GM19438 (cell line): Measurements from ENCODE around the gene MSANTD7.
"Not testable (repeated sequence)": the region's sequence is repeated elsewhere in the genome, so short reads cannot be mapped to it uniquely, and the experiment has no call there.

ENCODE experiments used
- ATAC-seq: cut with Tn5 transposase; IDR thresholded peaks from one replicate; pipeline ENCODE4 v1.9.1; 2021; ENCODE audit warnings: low read depth; ENCODE audit not compliant: unreplicated experiment

Gene MSANTD7, protein sequence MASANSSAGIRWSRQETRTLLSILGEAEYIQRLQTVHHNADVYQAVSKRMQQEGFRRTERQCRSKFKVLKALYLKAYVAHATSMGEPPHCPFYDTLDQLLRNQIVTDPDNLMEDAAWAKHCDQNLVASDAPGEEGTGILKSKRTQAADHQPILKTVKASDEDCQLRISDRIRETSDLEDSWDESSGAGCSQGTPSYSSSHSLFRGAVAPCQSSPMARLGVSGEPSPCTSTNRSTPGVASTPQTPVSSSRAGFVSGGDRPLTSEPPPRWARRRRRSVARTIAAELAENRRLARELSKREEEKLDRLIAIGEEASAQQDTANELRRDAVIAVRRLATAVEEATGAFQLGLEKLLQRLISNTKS

GRCh38 chr10:14837757-14838581 is at the start of gene MSANTD7, which contains the start of the genes CDNF and HSPA14:
Gene MSANTD7, plus strand, starts transcription at chr10:14838306. Its CDS starts 3,979 bp downstream, at chr10:14842285.
Gene CDNF, minus strand, starts transcription at chr10:14838037. Its CDS starts 91 bp downstream, at chr10:14837946.
Gene HSPA14, plus strand, starts transcription at chr10:14838306. Its CDS starts 97 bp downstream, at chr10:14838403.
- peak; percentile 93 for ATAC-seq

DNA sequence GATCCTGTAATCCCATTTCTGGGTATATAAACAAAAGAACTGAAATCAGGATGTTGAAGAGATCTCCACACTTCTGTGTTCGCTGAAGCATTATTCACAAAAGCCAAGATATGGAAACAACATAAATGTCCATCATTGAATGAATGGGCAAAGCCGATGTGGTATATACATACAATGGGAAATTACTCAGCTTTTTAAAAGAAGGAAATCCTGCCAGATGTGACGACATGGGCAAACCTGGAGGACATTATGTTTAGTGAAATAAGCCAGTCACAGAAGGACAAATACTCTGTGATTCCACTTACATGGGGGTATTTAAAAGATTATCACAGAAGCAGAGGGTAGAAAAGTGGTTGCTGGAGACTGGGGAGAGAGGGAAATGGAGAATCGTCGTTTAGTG is 39.5 kb upstream of the MSANTD7 start:
- ATAC-seq, result no peak

DNA sequence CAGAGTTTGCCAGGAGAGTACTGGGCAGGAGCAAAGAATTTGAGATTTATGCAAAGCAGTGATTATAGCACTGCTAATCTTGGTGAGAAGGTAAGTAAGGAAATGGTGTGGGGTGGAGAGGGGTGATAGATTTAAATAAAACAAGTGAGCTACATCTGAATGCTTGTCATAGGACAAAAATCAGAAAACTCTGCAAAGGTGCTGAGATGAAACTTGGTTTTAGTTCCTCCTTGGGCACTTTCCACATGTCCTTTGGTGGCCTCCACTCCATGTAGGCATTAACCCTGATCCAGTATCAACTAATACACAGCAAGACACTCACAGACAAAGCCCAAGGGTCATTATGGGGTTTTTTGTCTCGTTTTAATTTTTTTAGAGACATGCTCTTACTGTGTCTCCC is 37.7 kb upstream of the MSANTD7 start:
- no peak for ATAC-seq

DNA sequence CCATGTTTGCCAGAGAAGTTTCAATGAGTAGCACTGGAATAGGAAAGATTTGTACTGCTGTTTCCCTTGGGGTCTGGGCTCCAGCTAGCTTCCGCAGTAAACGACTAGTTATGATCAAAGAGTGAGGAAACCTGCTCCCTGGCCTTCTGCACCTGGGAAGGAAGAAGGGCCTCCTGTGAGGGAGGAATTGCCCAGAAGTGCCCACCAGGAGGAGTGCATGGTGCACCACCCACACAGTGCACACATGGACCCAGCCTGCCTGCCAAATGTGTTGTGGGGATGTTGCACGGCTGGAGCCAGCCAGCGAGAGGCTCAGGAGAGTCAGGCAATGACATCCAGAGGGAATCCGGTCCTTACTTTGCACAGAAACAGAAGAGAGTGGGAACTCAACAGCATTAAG is 36.4 kb upstream of the MSANTD7 start:
- ATAC-seq, result no peak

GRCh38 chr10:14803827-14804226 is 34.3 kb upstream of the MSANTD7 start:
- ATAC-seq, result no peak

GRCh38 chr10:14806318-14806717 is 31.8 kb upstream of the MSANTD7 start:
- no peak for ATAC-seq

DNA sequence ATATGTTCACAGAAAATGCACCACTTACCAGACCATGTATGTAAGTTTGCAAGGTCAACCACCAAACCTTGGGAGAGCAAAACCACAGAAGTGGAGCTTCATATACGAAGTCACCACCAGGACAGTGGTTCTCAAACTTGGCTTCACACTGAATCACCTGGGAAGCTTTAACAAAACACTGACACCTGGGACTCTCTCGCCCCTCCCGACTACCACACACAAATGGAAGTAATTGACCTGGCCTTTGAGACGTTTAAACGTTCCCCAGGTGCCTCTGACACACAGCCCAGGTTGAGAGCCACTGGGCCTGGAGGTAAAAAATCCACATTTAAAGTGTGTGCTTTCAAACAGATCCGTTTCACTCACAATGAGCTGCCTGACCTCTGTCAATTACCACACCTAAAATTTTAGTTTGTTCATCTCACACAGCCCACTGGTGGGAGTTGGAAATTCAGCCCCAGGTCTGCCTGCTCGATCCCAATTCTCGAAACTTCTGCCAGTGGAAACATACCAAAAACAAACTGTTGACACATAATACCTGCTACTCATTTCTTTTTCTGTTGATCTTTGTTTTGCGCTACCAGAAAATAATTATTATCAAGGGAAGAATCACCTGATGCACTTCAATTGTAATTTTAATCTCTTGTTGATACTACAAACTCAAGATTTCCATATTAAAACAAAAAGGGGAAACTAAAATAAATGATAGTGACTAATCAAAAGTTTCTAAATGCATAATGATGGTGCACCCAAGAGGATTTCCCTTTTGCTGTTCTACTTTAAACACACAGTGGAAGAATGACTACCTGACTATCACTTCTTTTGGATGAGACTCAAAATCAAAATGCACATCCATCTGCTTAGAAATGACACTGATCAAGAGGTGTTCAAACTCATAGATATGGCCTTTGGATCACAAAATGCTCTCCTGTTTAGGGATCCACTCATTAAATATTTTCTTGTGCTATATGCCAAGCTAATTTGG is 26.8 kb upstream of the MSANTD7 start:
- ATAC-seq, result no peak

GRCh38 chr10:14812271-14812670 is 25.8 kb upstream of the MSANTD7 start:
- ATAC-seq, result no peak

- ATAC-seq, result no peak
Measured at GRCh38 chr10:14815681-14816080, 22.4 kb upstream of the MSANTD7 start.

- not testable (repeated sequence) for ATAC-seq
Measured at GRCh38 chr10:14816717-14817116, 21.4 kb upstream of the MSANTD7 start.

DNA sequence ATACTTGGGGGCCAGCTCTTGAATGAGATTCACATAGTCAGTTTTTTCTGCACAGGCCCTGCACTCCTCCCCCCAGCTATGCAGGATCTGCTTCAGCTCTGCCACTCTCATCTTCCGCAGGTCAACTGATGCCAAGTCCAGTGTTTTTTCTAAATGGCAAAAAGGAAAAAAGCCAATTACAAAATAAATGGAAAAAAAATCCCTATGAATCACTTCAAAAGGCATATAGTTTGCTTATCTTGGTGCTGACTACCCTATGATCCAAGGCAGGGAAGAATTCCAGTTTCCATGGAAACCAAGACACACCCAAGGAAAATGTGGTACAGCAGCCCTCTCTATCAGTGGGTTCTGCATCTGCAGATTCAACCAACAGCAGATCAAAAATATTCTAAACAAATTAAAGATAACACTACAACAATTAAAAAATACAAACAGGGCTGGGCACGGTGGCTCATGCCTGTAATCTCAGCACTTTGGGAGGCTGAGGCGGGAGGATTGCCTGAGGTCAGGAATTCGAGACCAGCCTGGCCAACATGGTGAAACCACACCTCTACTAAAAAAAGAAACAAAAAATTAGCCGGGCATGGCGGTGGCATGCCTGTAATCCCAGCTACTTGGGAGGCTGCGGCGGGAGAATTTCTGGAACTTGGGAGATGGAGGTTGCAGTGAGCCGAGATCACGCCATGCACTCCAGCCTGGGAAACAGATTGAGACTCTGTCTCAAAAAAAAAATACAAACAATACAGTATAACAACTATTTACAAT is 17.9 kb upstream of the MSANTD7 start:
- ATAC-seq, result no peak

GRCh38 chr10:14820775-14821154 is 17.3 kb upstream of the MSANTD7 start:
- no peak for ATAC-seq

DNA sequence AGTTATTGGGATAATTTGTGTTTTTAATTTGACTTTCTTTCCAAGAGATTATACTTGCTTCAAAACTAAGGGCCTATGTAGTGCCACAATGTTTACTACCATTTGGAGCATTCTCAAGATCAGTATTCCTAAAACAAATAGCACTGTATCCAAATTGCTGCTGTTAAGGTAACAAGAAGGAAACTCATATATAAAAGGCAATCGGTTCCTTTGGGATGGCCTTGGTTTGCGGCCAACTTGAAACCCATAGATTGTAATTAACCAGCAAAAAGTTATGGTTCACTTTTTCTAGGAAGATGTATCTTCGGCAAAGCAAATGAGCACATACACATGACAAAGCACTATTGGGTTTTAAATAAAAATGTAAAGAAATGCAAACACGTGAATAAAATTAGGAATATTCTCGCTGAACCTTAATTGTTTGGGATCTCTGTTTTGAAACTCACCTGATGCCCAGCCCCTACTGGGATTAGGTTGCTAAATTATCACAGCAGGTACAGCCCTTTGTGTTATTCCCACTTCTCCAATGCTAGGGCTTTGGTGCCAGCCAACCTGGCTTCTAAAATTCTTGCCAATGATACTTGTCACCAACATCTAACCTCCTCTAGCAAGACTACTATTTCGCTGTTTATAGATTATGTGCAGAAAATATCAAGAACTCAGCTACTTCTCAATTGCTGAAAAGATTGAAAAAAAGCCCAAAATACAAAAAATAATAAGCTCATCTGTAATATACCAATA is 16.3 kb upstream of the MSANTD7 start:
- ATAC-seq, result no peak

GRCh38 chr10:14822879-14823755 is 15.0 kb upstream of the MSANTD7 start:
- ATAC-seq, result no peak

DNA sequence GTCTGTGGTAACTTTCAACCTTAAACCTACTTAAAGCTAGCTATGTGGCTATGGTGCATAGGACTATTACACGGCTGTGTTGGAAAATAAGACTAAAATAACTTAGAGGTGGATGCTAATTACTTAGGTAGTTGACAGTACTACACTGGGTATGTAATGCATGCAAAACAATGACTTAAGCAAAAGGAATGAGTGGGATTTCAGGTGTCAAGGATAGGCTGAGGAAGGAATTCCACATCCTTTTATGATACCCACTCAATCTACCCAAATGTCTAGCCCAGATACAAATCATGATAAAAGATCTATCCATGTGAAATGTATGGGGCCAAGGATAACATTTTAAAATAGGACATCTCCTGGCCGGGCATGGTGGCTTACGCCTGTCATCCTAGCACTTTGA is 14.1 kb upstream of the MSANTD7 start:
- ATAC-seq, result no peak

DNA sequence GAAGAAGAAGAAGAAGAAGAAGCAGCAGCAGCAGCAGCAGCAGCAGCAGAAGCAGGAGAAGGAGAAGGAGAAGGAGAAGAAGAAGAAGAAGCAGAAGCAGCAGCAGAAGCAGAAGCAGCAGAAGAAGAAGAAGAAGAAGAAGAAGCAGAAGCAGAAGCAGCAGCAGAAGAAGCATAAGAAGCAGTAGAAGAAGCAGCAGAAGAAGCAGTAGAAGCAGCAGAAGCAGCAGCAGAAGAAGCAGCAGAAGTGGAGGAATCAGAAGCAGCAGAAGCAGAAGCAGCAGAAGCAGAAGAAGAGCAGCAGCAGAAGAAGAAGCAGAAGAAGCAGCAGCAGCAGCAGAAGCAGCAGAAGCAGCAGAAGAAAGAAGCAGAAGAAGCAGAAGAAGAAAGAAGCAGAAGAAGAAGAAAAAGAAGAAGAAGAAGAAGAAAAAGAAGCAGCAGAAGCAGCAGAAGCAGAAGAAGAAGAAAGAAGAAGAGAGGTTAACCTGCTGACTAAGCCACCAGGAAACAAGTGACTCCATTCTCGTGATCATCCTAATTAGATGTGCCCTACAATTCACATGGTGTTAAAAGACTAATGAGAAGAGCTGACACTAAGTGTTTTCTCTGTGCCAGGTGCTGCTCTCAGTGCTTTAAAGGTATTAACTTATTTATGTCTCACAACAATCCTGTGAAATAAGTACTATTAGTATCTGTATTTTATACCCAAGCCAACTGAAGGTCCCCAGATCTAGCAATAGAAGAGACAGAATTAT is 11.9 kb upstream of the MSANTD7 start:
- ATAC-seq, result no peak

DNA sequence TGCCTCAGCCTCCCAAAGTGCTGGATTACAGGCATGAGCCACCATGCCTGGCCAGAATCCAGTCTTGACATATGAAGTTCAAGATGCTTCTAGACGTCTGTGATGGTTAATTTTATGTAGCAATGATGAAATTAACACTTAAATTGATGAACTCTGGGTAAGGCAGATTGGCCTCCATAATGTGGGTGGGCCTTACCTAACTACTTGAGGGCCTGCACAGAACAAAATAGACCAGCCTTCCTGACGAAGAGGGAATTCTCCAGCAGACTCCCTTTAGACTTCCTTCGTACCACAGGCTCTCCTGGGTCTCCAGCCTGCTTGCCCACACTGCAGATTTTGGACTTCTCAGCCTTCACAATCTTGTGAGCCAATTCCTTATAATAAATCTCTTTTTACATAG is 5.0 kb upstream of the MSANTD7 start:
- ATAC-seq, result no peak
